GM23338 (cell line): ENCODE measurements around the gene COL25A1.

Experiments used
- CREB1 ChIP-seq: fragments of 250-450 bp; sonication (Bioruptor Pico); IDR thresholded peaks from 2 replicates; pipeline ENCODE4 v1.5.0; 2020; ENCODE audit warnings: low read depth, mild to moderate bottlenecking, moderate library complexity
- ETS1 ChIP-seq: IDR thresholded peaks from 2 replicates; pipeline ENCODE4 v1.6.1; 2016; ENCODE audit warnings: antibody characterized with exemption
- EZH2 ChIP-seq: fragments of 200-600 bp; sonication (generic); IDR thresholded peaks from one replicate; pipeline ENCODE4 v1.8.0; 2017; ENCODE audit warnings: antibody characterized with exemption, mild to moderate bottlenecking, low read depth; ENCODE audit not compliant: unreplicated experiment
- EZH2phosphoT487 ChIP-seq: fragments of 200-600 bp; sonication (generic); IDR thresholded peaks from one replicate; pipeline ENCODE4 v1.8.1; 2018; ENCODE audit warnings: antibody characterized with exemption; ENCODE audit not compliant: unreplicated experiment
- JUNB ChIP-seq: IDR thresholded peaks from one replicate; pipeline ENCODE4 v1.6.1; 2016; ENCODE audit warnings: antibody characterized with exemption; ENCODE audit not compliant: unreplicated experiment
- NANOG ChIP-seq: IDR thresholded peaks from 2 replicates; pipeline ENCODE4 v1.6.1; 2016; ENCODE audit warnings: antibody characterized with exemption, borderline replicate concordance
- POLR2AphosphoS5 ChIP-seq: IDR thresholded peaks from 2 replicates; pipeline ENCODE4 v1.6.1; 2016; ENCODE audit warnings: antibody characterized with exemption, low read depth
- REST ChIP-seq: IDR thresholded peaks from one replicate; pipeline ENCODE4 v1.6.1; 2018; ENCODE audit warnings: antibody characterized with exemption; ENCODE audit not compliant: unreplicated experiment
- STAT1 ChIP-seq: IDR thresholded peaks from one replicate; pipeline ENCODE4 v1.6.1; 2016; ENCODE audit warnings: antibody characterized with exemption; ENCODE audit not compliant: unreplicated experiment
- ZNF114 ChIP-seq: fragments of 250-450 bp; sonication (Bioruptor Pico); IDR thresholded peaks from 2 replicates; pipeline ENCODE4 v1.5.0; 2020; ENCODE audit warnings: mild to moderate bottlenecking, moderate library complexity
- ZNF331 ChIP-seq: fragments of 250-450 bp; sonication (Bioruptor Pico); IDR thresholded peaks from 2 replicates; pipeline ENCODE4 v1.5.0; 2020; ENCODE audit warnings: low read depth, mild to moderate bottlenecking, moderate library complexity
- TF ChIP-seq, protein P1 (sequence below), 2 experiments: fragments of 200-600 bp in 1 of 2; sonication (generic) in 1 of 2; conservative IDR thresholded peaks; 2 replicates each; pipeline versions ENCODE4 v1.5.1 to v1.6.1; 2016 to 2017; ENCODE audit warnings: antibody characterized with exemption in 2 of 2, low read depth in 2 of 2, mild to moderate bottlenecking in 2 of 2, moderate library complexity in 1 of 2

GRCh38 chr4:109155682-109156283 lies 146.7 kb downstream of the COL25A1 start:
- TF ChIP-seq ETS1 (no peak), POLR2AphosphoS5 (no peak), EZH2phosphoT487 (no peak), EZH2 (no peak), CREB1 (CRISPR knock-in tag) (no peak), ZNF114 (CRISPR knock-in tag) (no peak), STAT1 (no peak), JUNB (no peak), REST (no peak), ZNF331 (CRISPR knock-in tag) (no peak), NANOG (no peak)
- TF ChIP-seq, protein P1, sequence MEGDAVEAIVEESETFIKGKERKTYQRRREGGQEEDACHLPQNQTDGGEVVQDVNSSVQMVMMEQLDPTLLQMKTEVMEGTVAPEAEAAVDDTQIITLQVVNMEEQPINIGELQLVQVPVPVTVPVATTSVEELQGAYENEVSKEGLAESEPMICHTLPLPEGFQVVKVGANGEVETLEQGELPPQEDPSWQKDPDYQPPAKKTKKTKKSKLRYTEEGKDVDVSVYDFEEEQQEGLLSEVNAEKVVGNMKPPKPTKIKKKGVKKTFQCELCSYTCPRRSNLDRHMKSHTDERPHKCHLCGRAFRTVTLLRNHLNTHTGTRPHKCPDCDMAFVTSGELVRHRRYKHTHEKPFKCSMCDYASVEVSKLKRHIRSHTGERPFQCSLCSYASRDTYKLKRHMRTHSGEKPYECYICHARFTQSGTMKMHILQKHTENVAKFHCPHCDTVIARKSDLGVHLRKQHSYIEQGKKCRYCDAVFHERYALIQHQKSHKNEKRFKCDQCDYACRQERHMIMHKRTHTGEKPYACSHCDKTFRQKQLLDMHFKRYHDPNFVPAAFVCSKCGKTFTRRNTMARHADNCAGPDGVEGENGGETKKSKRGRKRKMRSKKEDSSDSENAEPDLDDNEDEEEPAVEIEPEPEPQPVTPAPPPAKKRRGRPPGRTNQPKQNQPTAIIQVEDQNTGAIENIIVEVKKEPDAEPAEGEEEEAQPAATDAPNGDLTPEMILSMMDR (conservative IDR thresholded peaks at IDR 0.05; ENCODE audit: low read depth in 2 of 2) = no peak
